Measurements from ENCODE around the gene TMPRSS9. TPM values are rescaled to one million over a fixed set of nuclear protein-coding genes. Genes with fewer than 3 reads are reported as not detected.
"Not testable (repeated sequence)": the region's sequence is repeated elsewhere in the genome, so short reads cannot be mapped to it uniquely, and the experiment has no call there.

TMPRSS9 gene
- total RNA-seq, 1 experiment from 2014 or later = not detected

DNA sequence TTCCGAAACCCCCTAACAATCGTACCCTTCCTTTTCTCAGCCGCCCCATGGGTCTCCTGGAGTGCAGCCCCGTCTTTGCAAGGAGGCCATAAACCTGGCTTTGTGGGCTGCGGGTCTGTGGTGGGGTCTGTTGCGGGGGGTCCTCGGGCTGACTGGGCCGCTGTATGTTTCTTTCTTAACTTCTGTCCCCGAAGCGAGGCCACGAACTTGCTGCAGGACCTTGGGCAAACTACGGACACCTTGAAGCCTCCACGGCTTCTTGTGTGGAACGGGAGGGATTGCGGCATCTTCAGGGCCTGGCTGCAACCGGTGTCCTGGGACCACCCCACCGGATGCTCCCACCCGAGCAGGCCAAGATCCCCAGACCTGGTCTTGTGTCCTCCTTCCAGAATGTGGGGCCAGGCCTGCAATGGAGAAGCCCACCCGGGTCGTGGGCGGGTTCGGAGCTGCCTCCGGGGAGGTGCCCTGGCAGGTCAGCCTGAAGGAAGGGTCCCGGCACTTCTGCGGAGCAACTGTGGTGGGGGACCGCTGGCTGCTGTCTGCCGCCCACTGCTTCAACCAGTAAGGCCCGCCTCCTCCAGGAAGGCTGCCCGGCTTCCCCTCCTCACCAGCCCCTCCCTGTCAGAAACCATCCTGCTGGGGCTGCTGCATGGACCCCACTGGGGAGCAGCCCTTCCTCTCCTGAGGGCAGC, 55.4 kb downstream of the TMPRSS9 start:
- H3K36me3 ChIP-seq (ENCODE audit: low read depth, low read length) = no peaks in the 10 kb centered on the region
- no peak overlapping the region for H3K27ac ChIP-seq (ENCODE audit: low read length)
- H3K9me3 ChIP-seq (ENCODE audit: low read length) = no peaks in the 10 kb centered on the region
- H3K9ac ChIP-seq (ENCODE audit: low read length) = no peak overlapping the region
- no peaks in the 10 kb centered on the region for H4K20me1 ChIP-seq (ENCODE audit: low read length)
- no peaks in the 10 kb centered on the region for H3K9me2 ChIP-seq (replicated peaks; ENCODE audit: low read length)
- no peaks in the 10 kb centered on the region for H3K27me3 ChIP-seq (ENCODE audit: low read length)
- ATAC-seq = no peak
- no peak overlapping the region for H3K4me3 ChIP-seq (ENCODE audit: low read length)
- no peaks in the 10 kb centered on the region for H3K4me1 ChIP-seq (ENCODE audit: insufficient read depth, low read length)
- no peaks in the 10 kb centered on the region for H3F3A ChIP-seq (ENCODE audit: low read length, unreplicated experiment)
- CTCF ChIA-PET = no interaction called here
- BruUV-seq (replicated peaks) = no TSS peak
- H3K4me2 ChIP-seq (ENCODE audit: low read length) = no peak overlapping the region
- intact Hi-C loops (cut with micrococcal nuclease) = no loop called here
- DNase-seq = no peak
- TF ChIP-seq EZH2phosphoT487 (IDR thresholded peaks at IDR 0.05; ENCODE audit: borderline replicate concordance, low read length) (no peak), EZH2 (IDR thresholded peaks at IDR 0.05; ENCODE audit: low read length, unreplicated experiment) (no peak)
- TF ChIP-seq, protein P1, sequence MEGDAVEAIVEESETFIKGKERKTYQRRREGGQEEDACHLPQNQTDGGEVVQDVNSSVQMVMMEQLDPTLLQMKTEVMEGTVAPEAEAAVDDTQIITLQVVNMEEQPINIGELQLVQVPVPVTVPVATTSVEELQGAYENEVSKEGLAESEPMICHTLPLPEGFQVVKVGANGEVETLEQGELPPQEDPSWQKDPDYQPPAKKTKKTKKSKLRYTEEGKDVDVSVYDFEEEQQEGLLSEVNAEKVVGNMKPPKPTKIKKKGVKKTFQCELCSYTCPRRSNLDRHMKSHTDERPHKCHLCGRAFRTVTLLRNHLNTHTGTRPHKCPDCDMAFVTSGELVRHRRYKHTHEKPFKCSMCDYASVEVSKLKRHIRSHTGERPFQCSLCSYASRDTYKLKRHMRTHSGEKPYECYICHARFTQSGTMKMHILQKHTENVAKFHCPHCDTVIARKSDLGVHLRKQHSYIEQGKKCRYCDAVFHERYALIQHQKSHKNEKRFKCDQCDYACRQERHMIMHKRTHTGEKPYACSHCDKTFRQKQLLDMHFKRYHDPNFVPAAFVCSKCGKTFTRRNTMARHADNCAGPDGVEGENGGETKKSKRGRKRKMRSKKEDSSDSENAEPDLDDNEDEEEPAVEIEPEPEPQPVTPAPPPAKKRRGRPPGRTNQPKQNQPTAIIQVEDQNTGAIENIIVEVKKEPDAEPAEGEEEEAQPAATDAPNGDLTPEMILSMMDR (conservative IDR thresholded peaks at IDR 0.05; ENCODE audit: low read depth, low read length) = no peak
- no peaks in the 10 kb centered on the region for H3K79me2 ChIP-seq (ENCODE audit: low read length)
- H2AFZ ChIP-seq (ENCODE audit: low read length) = no peak overlapping the region
- POLR2A ChIA-PET (ENCODE audit: unreplicated experiment) = no interaction called here

DNA sequence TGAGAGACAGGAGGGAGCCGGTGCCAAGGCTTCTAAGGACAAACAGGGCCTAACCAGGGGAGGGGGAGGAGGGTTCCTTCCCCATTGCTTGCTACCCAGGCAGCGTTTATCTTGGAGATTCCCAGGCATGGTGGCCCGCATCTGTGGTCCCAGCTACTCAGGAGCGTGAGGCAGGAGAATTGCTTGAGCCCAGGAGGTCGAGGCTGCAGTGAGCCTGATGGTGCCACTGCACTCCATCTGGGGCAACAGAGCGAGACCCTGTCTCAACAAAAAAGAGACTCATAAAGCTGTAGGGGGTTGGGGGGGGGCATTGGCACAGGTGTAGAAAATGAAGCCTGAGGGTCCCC, 55.9 kb downstream of the TMPRSS9 start:
- TF ChIP-seq EZH2 (IDR thresholded peaks at IDR 0.05; ENCODE audit: low read length, unreplicated experiment) (no peak), EZH2phosphoT487 (IDR thresholded peaks at IDR 0.05; ENCODE audit: borderline replicate concordance, low read length) (no peak)
- TF ChIP-seq, protein P1 (conservative IDR thresholded peaks at IDR 0.05; ENCODE audit: low read depth, low read length) = no peak
- Histone ChIP-seq H3F3A (ENCODE audit: low read length, unreplicated experiment) (no peaks in the 10 kb centered on the region), H3K9me2 (replicated peaks; ENCODE audit: low read length) (no peaks in the 10 kb centered on the region), H3K36me3 (ENCODE audit: low read depth, low read length) (no peaks in the 10 kb centered on the region), H3K9ac (ENCODE audit: low read length) (no peak overlapping the region), H3K79me2 (ENCODE audit: low read length) (no peaks in the 10 kb centered on the region), H3K4me2 (ENCODE audit: low read length) (no peak overlapping the region), H4K20me1 (ENCODE audit: low read length) (no peaks in the 10 kb centered on the region), H3K27me3 (ENCODE audit: low read length) (no peaks in the 10 kb centered on the region), H2AFZ (ENCODE audit: low read length) (no peak overlapping the region), H3K27ac (ENCODE audit: low read length) (no peak overlapping the region), H3K4me3 (ENCODE audit: low read length) (no peak overlapping the region), H3K4me1 (ENCODE audit: insufficient read depth, low read length) (no peaks in the 10 kb centered on the region), H3K9me3 (ENCODE audit: low read length) (no peaks in the 10 kb centered on the region)
- ChIA-PET CTCF (no interaction called here), POLR2A (ENCODE audit: unreplicated experiment) (no interaction called here)
- intact Hi-C loops (cut with micrococcal nuclease) = no loop called here
- BruUV-seq (replicated peaks) = no TSS peak
- ATAC-seq (no peak), DNase-seq (no peak)

DNA sequence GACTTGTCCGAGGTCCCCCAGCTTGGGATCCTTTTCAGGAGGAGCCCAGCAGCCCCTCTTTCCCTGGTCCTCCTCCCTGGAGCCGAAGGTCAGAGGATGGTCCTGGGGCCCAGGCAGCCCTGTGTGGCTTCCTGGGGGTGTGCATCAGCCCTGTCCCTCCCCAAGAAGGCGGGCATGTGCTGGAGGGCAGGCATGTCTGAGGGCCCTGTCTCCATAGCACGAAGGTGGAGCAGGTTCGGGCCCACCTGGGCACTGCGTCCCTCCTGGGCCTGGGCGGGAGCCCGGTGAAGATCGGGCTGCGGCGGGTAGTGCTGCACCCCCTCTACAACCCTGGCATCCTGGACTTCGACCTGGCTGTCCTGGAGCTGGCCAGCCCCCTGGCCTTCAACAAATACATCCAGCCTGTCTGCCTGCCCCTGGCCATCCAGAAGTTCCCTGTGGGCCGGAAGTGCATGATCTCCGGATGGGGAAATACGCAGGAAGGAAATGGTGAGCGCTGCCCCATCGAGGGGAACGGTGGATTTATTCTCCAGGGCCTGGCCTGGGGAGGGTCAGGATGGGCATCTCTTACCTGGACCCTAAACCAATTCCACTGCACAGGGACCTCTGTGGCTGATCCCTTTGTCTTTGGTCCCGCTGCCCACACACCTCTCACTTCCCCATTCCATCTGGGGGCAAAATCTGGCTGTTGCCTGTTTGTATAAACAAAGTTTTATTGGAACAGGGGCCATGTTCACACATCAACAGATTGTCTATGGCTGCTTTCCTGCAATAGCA, 56.4 kb downstream of the TMPRSS9 start:
- ChIA-PET CTCF (no interaction called here), POLR2A (ENCODE audit: unreplicated experiment) (no interaction called here)
- no peak for ATAC-seq

DNA sequence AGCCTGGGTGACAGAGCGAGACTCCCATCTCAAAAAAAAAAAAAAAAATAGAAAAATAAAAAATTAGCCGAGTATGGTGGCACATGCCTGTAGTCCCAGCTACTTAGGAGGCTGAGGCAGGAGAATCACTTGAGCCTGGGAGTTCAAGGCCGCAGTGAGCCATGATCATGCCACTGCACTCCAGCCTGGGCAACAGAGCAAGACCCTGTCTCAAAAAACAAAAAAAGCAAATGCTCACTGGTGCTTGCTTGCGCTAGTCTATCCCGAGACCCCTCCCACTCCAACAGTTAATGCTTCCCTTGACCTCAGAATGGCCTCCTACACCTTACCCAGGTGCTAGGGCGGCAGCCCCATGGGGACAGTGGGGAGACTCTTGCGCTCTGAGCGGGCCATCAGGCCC, 57.4 kb downstream of the TMPRSS9 start:
- POLR2A ChIA-PET (ENCODE audit: unreplicated experiment); H3K79me2 ChIP-seq (ENCODE audit: low read length): not testable (repeated sequence)

More for the DNA sequence above, 56.4 kb downstream of the TMPRSS9 start:
- Histone ChIP-seq H3K27ac (ENCODE audit: low read length) (no peak overlapping the region), H3K9me2 (replicated peaks; ENCODE audit: low read length) (no peaks in the 10 kb centered on the region), H4K20me1 (ENCODE audit: low read length) (no peaks in the 10 kb centered on the region), H3K4me1 (ENCODE audit: insufficient read depth, low read length) (no peaks in the 10 kb centered on the region), H2AFZ (ENCODE audit: low read length) (no peak overlapping the region), H3K79me2 (ENCODE audit: low read length) (no peaks in the 10 kb centered on the region), H3F3A (ENCODE audit: low read length, unreplicated experiment) (no peaks in the 10 kb centered on the region), H3K36me3 (ENCODE audit: low read depth, low read length) (no peaks in the 10 kb centered on the region), H3K27me3 (ENCODE audit: low read length) (no peaks in the 10 kb centered on the region), H3K4me3 (ENCODE audit: low read length) (no peak overlapping the region), H3K9ac (ENCODE audit: low read length) (no peak overlapping the region), H3K9me3 (ENCODE audit: low read length) (no peaks in the 10 kb centered on the region), H3K4me2 (ENCODE audit: low read length) (no peak overlapping the region)
- intact Hi-C loops (cut with micrococcal nuclease) = no loop called here
- DNase-seq = no peak
- TF ChIP-seq EZH2 (IDR thresholded peaks at IDR 0.05; ENCODE audit: low read length, unreplicated experiment) (no peak), EZH2phosphoT487 (IDR thresholded peaks at IDR 0.05; ENCODE audit: borderline replicate concordance, low read length) (no peak)
- TF ChIP-seq, protein P1 (conservative IDR thresholded peaks at IDR 0.05; ENCODE audit: low read depth, low read length) = no peak
- no TSS peak for BruUV-seq (replicated peaks)

More for the DNA sequence above, 57.4 kb downstream of the TMPRSS9 start:
- H3K36me3 ChIP-seq (ENCODE audit: low read depth, low read length); H3K4me2 ChIP-seq (ENCODE audit: low read length); CTCF ChIA-PET; H3F3A ChIP-seq (ENCODE audit: low read length, unreplicated experiment); H2AFZ ChIP-seq (ENCODE audit: low read length); H3K9me2 ChIP-seq (replicated peaks; ENCODE audit: low read length); H3K4me3 ChIP-seq (ENCODE audit: low read length); H3K27me3 ChIP-seq (ENCODE audit: low read length); BruUV-seq (replicated peaks); H3K4me1 ChIP-seq (ENCODE audit: insufficient read depth, low read length); H3K27ac ChIP-seq (ENCODE audit: low read length); DNase-seq; H4K20me1 ChIP-seq (ENCODE audit: low read length); ATAC-seq; intact Hi-C loops (cut with micrococcal nuclease); H3K9ac ChIP-seq (ENCODE audit: low read length); H3K9me3 ChIP-seq (ENCODE audit: low read length): not testable (repeated sequence)

All from PC-3 (cell line).